CD4-positive, alpha-beta memory T cell (primary cell): Measurements from ENCODE around the gene LRRC52. TPM values are rescaled to one million over a fixed set of nuclear protein-coding genes. Genes with fewer than 3 reads are reported as not detected.

Source experiments
- CTCF ChIA-PET: fragments of 350-600 bp; sonication (Branson Sonifier 250); formaldehyde crosslinking; loops from one replicate; lab custom pipeline; 2021; ENCODE audit warnings: inconsistent platforms; ENCODE audit not compliant: partially characterized antibody; lab: Charles Lee
- POLR2A ChIA-PET: fragments of 350-600 bp; sonication (Branson Sonifier 250); formaldehyde crosslinking; loops from one replicate; lab custom pipeline; 2021; ENCODE audit not compliant: partially characterized antibody; lab: Charles Lee
- DNase-seq, 5 donors: peaks; one replicate each; pipeline versions ENCODE4 v3.0.0 to v3.0.0-alpha.2; 2020 to 2022; ENCODE audit warnings: mixed read lengths in 1 of 5
- H3K27ac ChIP-seq: one replicate; pipeline ENCODE4 v1.7.0; 2013; ENCODE audit warnings: low read depth, low read length
- H3K27me3 ChIP-seq: 2 replicates; pipeline ENCODE4 v1.7.0; 2013; ENCODE audit warnings: mild to moderate bottlenecking, low read length, moderate library complexity; ENCODE audit not compliant: insufficient read depth
- H3K36me3 ChIP-seq: 2 replicates; pipeline ENCODE4 v1.7.0; 2013; ENCODE audit warnings: mild to moderate bottlenecking, low read length, moderate library complexity; ENCODE audit not compliant: insufficient read depth
- H3K4me1 ChIP-seq: 2 replicates; pipeline ENCODE4 v1.7.0; 2013; ENCODE audit warnings: mild to moderate bottlenecking, low read length, moderate library complexity; ENCODE audit not compliant: insufficient read depth
- H3K4me3 ChIP-seq, 2 donors: one replicate each; pipeline ENCODE4 v1.7.0; 2013; ENCODE audit warnings: low read length in 2 of 2, mild to moderate bottlenecking in 1 of 2
- H3K9me3 ChIP-seq, 2 donors: one replicate each; pipeline ENCODE4 v1.7.0; 2013; ENCODE audit warnings: low read length in 2 of 2, control low read depth in 1 of 2; ENCODE audit not compliant: control insufficient read depth in 1 of 2
- H3K27ac Mint-ChIP-seq, 7 donors: one replicate each; pipeline ENCODE4 v1.8.0; 2020 to 2021; ENCODE audit warnings: mixed read lengths in 7 of 7, mild to moderate bottlenecking in 6 of 7, inconsistent platforms in 3 of 7, moderate library complexity in 3 of 7
- H3K27me3 Mint-ChIP-seq, 2 donors: one replicate each; pipeline ENCODE4 v1.8.0; 2020 to 2021; ENCODE audit warnings: mixed read lengths in 2 of 2
- H3K36me3 Mint-ChIP-seq, 2 donors: one replicate each; pipeline ENCODE4 v1.8.0; 2020 to 2021; ENCODE audit warnings: mixed read lengths in 2 of 2, inconsistent platforms in 1 of 2, mild to moderate bottlenecking in 1 of 2
- H3K4me1 Mint-ChIP-seq, 4 donors: one replicate each; pipeline ENCODE4 v1.8.0; 2020 to 2021; ENCODE audit warnings: mixed read lengths in 4 of 4, mild to moderate bottlenecking in 1 of 4
- H3K4me3 Mint-ChIP-seq, 8 donors: one replicate each; pipeline ENCODE4 v1.8.0; 2020 to 2021; ENCODE audit warnings: mixed read lengths in 8 of 8, mild to moderate bottlenecking in 7 of 8, moderate library complexity in 6 of 8, inconsistent platforms in 3 of 8
- H3K9me3 Mint-ChIP-seq, 8 donors: one replicate each; pipeline ENCODE4 v1.8.0; 2020 to 2021; ENCODE audit warnings: mixed read lengths in 8 of 8, mild to moderate bottlenecking in 5 of 8, inconsistent platforms in 3 of 8, moderate library complexity in 1 of 8
- intact Hi-C: fragments of 100-400 bp; cut with micrococcal nuclease; formaldehyde crosslinking; loops from one replicate; pipeline ENCODE4 v1.15.1; 2023
- polyA plus RNA-seq, 2 donors: library from polyadenylated mRNA; unstranded; fragments of 300-500 nt; fragmentation: Illumina TruSeq; gene quantifications; one replicate each; pipeline ENCODE4 v1.2.3, GENCODE V29; 2021
- total RNA-seq, 2 experiments: library from RNA; stranded (reverse); gene quantifications; one replicate each; pipeline ENCODE4 v1.2.3, GENCODE V29; 2021

Gene LRRC52
- total and polyA plus RNA-seq, 4 experiments from 2014 or later: not detected

DNA sequence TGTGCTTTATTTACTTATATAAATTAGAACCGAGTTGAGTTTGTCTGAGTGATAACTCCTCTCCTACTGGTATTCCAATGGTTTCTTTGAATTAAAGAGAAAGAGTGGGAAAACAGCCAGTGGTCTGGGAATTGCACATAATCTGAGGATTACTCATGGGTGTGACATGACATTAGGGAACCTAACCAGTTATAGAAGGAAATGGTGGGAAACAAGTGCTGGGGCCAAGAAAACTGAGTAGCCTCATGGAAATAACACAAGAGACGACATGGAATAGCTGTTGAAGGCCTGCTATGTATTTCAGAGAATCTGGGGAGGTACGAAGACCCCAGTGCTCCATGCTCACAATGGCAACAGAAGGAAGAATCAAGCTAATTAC is 41.8 kb upstream of the LRRC52 start:
- H3K4me1 ChIP-seq: no peaks in the 10 kb centered on the region
- no peak overlapping the region for H3K4me3 ChIP-seq
- Mint-ChIP-seq H3K36me3 (no peaks in the 10 kb centered on the region), H3K4me1 (no peaks in the 10 kb centered on the region), H3K27ac (no peak overlapping the region), H3K4me3 (no peak overlapping the region), H3K9me3 (peaks cover 0 to 3% (median 0%) of the 10 kb centered on the region in 8 donors), H3K27me3 (peaks cover 10% of the 10 kb centered on the region in 2 donors)
- H3K36me3 ChIP-seq: no peaks in the 10 kb centered on the region
- ChIA-PET POLR2A (no interaction called here), CTCF (no interaction called here)
- no peak for DNase-seq
- H3K27ac ChIP-seq: no peak overlapping the region
- no peaks in the 10 kb centered on the region for H3K27me3 ChIP-seq
- intact Hi-C loops: no loop called here
- no peaks in the 10 kb centered on the region for H3K9me3 ChIP-seq

DNA sequence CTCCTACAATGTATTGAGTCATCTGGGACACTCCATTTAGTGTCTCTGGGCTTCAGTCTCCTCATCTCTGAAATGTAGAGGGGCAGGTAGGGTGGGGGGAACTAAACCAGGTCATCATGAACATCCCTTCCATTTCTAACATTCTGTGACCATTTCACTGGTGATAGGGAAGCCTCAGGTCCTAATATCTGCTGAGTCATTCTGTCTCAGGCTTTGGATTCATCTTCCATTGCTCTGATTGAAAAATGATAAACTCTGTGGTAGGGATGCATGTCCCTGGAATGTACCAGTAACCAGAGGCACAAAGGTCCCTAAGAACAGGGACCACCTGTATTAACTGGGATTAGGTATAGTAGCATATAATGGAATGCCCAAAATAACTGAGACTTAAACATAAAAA is 36.2 kb upstream of the LRRC52 start:
- H3K36me3 Mint-ChIP-seq: no peaks in the 10 kb centered on the region
- no peak overlapping the region for H3K27ac ChIP-seq

DNA sequence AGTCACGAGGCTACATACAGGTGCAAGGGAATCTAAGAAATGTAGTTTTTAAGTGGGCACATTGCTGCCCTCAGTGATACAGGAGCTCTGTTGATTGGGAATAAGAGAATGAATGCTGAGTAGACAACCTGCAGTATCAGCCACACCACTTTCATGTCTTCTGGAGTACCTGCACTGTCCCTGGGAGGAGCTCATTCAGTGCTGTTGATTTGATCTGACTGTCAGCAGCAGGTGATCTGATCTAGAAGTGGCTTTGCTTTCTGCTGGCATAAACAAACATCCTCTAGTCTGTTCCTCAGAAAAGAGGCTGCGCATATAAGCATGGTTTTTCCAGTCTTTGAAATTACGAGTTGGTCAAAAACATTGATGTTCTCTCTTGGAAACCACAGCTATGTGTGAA is 35.5 kb upstream of the LRRC52 start:
- Histone ChIP-seq H3K27me3 (no peaks in the 10 kb centered on the region), H3K27ac (no peak overlapping the region), H3K4me1 (no peaks in the 10 kb centered on the region), H3K4me3 (no peak overlapping the region), H3K36me3 (no peaks in the 10 kb centered on the region), H3K9me3 (no peaks in the 10 kb centered on the region)
- no peaks in the 10 kb centered on the region for H3K36me3 Mint-ChIP-seq
- POLR2A ChIA-PET: no interaction called here
- H3K27me3 Mint-ChIP-seq: peaks cover 7 to 9% of the 10 kb centered on the region in 2 donors
- H3K4me3 Mint-ChIP-seq: no peak overlapping the region
- intact Hi-C loops: no loop called here
- CTCF ChIA-PET: no interaction called here
- H3K9me3 Mint-ChIP-seq: peaks cover 0 to 3% (median 0%) of the 10 kb centered on the region in 8 donors
- H3K4me1 Mint-ChIP-seq: no peaks in the 10 kb centered on the region
- DNase-seq: no peak
- no peak overlapping the region for H3K27ac Mint-ChIP-seq

More for the DNA sequence above, 36.2 kb upstream of the LRRC52 start:
- no peak overlapping the region for H3K27ac Mint-ChIP-seq
- Histone ChIP-seq H3K4me3 (no peak overlapping the region), H3K4me1 (no peaks in the 10 kb centered on the region), H3K9me3 (no peaks in the 10 kb centered on the region), H3K36me3 (no peaks in the 10 kb centered on the region), H3K27me3 (no peaks in the 10 kb centered on the region)
- intact Hi-C loops: no loop called here
- no peak overlapping the region for H3K4me3 Mint-ChIP-seq
- no peak for DNase-seq
- ChIA-PET CTCF (no interaction called here), POLR2A (no interaction called here)
- peaks cover 9 to 10% of the 10 kb centered on the region in 2 donors for H3K27me3 Mint-ChIP-seq
- H3K9me3 Mint-ChIP-seq: peaks cover 0 to 3% (median 0%) of the 10 kb centered on the region in 8 donors
- H3K4me1 Mint-ChIP-seq: no peaks in the 10 kb centered on the region

DNA sequence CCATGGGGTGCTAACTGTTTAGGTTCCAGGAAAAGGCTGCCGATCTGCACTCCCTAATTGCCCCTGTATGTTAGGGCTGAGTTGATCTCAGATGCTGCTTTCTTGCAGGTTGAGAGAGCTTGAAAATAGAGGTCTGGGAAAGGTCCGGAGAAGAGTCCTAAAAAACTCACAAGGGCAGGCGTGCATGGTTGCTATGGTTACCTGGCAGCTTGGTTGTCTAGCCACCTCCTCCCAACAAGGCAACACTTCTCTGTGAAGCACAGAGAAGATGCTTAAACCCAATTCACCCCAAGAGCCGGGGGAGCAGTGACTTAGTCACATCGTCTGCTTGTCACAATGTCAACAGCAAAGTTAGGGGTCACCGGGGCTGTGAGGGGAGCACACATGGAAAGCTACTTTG is 31.0 kb upstream of the LRRC52 start:
- H3K4me1 ChIP-seq: no peaks in the 10 kb centered on the region
- H3K27ac ChIP-seq: no peak overlapping the region
- DNase-seq: no peak
- H3K27me3 Mint-ChIP-seq: peaks cover 5% of the 10 kb centered on the region in 2 donors
- H3K9me3 Mint-ChIP-seq: no peaks in the 10 kb centered on the region
- H3K9me3 ChIP-seq: no peaks in the 10 kb centered on the region
- H3K27me3 ChIP-seq: no peaks in the 10 kb centered on the region
- ChIA-PET CTCF (no interaction called here), POLR2A (no interaction called here)
- H3K4me3 Mint-ChIP-seq: no peak overlapping the region
- H3K4me3 ChIP-seq: no peak overlapping the region
- intact Hi-C loops: no loop called here
- no peak overlapping the region for H3K27ac Mint-ChIP-seq
- H3K36me3 ChIP-seq: no peaks in the 10 kb centered on the region
- no peaks in the 10 kb centered on the region for H3K36me3 Mint-ChIP-seq
- H3K4me1 Mint-ChIP-seq: no peaks in the 10 kb centered on the region

DNA sequence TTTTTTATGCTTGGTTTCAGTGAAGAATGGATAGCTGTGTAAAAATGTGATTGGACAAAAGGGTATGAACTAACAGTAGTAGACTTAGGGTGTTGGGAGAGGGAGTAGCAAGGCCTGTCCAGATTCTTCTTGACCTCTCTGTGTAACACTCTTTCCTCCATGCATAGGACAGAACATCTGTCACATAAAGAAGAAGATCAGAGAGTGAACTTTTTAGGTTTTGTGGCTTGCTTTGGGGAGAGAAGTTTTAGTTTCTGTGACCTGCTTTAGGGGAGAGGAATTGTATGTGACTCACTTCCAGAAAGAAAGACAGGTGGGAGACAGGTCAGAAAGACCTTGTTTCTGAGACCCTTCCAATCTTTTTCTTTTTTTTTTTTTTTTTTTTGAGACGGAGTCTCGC is 27.3 kb upstream of the LRRC52 start:
- Histone ChIP-seq H3K9me3 (no peaks in the 10 kb centered on the region), H3K27me3 (no peaks in the 10 kb centered on the region), H3K4me1 (no peaks in the 10 kb centered on the region), H3K4me3 (no peak overlapping the region), H3K36me3 (no peaks in the 10 kb centered on the region), H3K27ac (no peak overlapping the region)
- ChIA-PET CTCF (no interaction called here), POLR2A (no interaction called here)
- DNase-seq: no peak
- no peak overlapping the region for H3K27ac Mint-ChIP-seq
- intact Hi-C loops: no loop called here
- no peak overlapping the region for H3K4me3 Mint-ChIP-seq
- H3K27me3 Mint-ChIP-seq: peaks cover 2 to 6% of the 10 kb centered on the region in 2 donors
- H3K4me1 Mint-ChIP-seq: no peaks in the 10 kb centered on the region
- H3K36me3 Mint-ChIP-seq: peaks cover 0 to 5% of the 10 kb centered on the region in 2 donors
- H3K9me3 Mint-ChIP-seq: peaks cover 0 to 30% (median 21%) of the 10 kb centered on the region in 8 donors

DNA sequence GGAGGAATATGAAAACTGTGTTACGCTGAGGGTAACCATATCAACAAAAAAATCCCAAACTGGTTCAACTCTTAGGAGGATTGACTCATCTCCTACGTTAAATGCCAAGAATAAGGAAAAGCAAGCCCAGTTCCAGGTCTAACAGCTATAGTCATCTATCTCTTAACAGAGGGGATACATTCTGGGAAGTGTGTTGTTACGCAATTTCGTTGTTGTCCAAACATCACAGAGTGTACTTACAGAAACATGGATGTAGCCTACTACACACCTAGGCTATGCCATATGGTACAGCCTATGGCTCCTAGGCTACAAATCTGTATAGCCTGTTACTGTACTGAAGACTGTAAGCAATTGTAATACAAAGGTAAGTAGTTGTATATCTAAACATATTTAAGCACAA is 23.2 kb upstream of the LRRC52 start:
- no peaks in the 10 kb centered on the region for H3K36me3 ChIP-seq
- peaks cover 0 to 45% (median 35%) of the 10 kb centered on the region in 8 donors for H3K9me3 Mint-ChIP-seq

DNA sequence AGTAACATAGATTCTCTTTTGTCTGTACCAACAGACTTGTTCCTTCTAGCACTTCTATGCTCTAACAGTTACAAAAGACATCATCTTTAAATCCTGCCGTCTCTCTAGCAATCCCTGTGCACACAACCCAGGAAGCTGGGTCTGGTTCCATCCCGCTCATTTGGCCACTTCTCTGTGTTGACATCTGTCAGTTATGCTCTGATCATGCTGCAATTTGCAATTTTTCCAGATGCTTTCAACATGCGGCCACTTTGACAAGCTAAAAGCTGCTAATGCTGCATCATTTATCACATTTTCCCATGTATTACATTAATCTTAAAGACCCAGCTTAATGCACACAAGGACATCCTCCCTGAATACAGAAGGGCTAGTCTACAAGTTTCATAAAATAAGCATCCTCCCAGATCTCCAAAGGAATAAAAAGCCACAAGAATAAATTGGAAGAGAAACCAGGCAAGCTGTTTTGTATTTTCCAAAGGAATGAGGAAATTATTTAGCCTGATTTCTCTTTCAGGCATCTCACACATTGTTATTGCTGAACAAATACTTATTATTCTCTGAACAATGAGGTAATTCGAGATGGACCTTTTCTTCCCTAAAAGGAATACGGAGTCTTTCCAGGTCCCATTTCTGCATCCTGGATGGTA is 19.0 kb upstream of the LRRC52 start:
- Histone ChIP-seq H3K27me3 (no peaks in the 10 kb centered on the region), H3K36me3 (no peaks in the 10 kb centered on the region), H3K27ac (no peak overlapping the region), H3K4me1 (no peaks in the 10 kb centered on the region), H3K4me3 (no peak overlapping the region), H3K9me3 (no peaks in the 10 kb centered on the region)
- CTCF ChIA-PET: no interaction called here
- Mint-ChIP-seq H3K4me1 (no peaks in the 10 kb centered on the region), H3K27me3 (peaks cover 25 to 33% of the 10 kb centered on the region in 2 donors), H3K36me3 (peaks cover 5 to 8% of the 10 kb centered on the region in 2 donors), H3K27ac (no peak overlapping the region), H3K9me3 (peaks cover 0 to 31% (median 27%) of the 10 kb centered on the region in 8 donors), H3K4me3 (no peak overlapping the region)
- no peak for DNase-seq
- POLR2A ChIA-PET: no interaction called here
- intact Hi-C loops: no loop called here

More for the DNA sequence above, 23.2 kb upstream of the LRRC52 start:
- Histone ChIP-seq H3K27me3 (no peaks in the 10 kb centered on the region), H3K9me3 (no peaks in the 10 kb centered on the region), H3K27ac (no peak overlapping the region), H3K4me1 (no peaks in the 10 kb centered on the region), H3K4me3 (no peak overlapping the region)
- H3K36me3 Mint-ChIP-seq: peaks cover 5 to 9% of the 10 kb centered on the region in 2 donors
- no peak for DNase-seq
- no peaks in the 10 kb centered on the region for H3K4me1 Mint-ChIP-seq
- intact Hi-C loops: no loop called here
- ChIA-PET CTCF (no interaction called here), POLR2A (no interaction called here)
- peaks cover 15 to 18% of the 10 kb centered on the region in 2 donors for H3K27me3 Mint-ChIP-seq
- no peak overlapping the region for H3K4me3 Mint-ChIP-seq
- H3K27ac Mint-ChIP-seq: no peak overlapping the region
